EL (cell line): ENCODE results near the gene MBD4.
"Not testable (repeated sequence)": the region's sequence is repeated elsewhere in the genome, so short reads cannot be mapped to it uniquely, and the experiment has no call there.

Experiments used
- DNase-seq: peaks from one replicate; pipeline ENCODE4 v3.0.0-alpha.2; 2016

MBD4 gene

DNA sequence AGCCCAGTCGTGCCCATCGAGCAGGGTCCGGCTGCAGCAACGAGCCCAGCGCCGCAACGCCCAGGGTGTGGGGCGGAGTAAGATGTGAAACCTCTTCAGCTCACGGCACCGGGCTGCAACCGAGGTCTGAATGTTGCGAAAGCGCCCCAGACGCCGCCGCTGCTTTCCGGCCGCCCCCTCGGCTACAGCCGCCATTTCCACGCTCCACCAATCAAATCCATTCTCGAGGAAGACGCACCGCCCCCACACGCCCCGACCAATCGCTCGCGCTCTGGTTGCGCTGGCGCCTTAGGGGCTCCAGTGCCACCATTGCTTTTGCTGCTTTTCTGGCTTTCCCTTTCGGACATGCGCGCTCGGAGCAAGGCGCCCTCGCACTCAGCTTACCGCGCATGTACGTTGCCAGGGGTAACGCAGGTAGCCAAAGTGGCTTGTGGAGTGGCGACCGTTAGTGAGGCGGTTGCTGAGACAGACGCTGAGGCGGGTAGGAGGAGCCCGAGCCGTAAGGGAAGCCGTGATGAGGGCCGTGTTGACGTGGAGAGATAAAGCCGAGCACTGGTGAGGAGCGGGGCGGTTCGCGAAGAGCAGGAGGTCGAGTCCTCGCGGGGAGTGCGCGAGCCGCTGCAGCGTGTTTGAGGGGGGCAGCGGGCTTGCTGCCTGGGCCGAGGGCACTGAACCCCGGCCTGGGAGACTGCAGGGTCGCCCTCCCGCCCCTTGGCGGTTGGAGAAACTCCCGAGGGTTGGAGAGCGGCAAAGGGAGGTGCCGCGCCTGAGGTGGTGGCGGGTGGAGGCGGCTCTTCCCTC, at the start of gene MBD4, which contains the start of gene IFT122:
MBD4 (minus strand) TSS at position 132 of the 801 bp plus-strand sequence; CDS start at position 17, 115 bp downstream.
IFT122 (plus strand) TSS at position 408 of the 801 bp plus-strand sequence; CDS start at position 515, 107 bp downstream.
- peak; percentile 100 for DNase-seq

DNA sequence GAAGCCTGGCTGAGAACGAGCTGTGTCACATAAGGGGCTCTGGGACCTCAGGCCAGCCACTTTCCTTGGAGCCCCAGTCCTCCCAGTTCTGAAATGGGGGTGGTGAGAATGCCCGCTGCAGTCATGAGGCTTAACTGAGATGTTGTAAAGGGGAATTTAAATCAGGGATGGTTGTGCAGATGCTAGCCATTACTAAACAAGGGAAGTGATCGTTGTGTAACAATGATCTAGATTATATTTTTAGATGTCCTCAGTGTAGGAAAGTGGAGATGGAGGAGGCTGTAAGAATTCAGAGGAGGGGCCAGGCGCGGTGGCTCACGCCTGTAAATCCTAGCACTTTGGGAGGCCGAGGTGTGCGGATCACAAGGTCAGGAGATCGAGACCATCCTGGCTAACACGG, 49.5 kb upstream of the MBD4 start:
- not testable (repeated sequence) for DNase-seq

DNA sequence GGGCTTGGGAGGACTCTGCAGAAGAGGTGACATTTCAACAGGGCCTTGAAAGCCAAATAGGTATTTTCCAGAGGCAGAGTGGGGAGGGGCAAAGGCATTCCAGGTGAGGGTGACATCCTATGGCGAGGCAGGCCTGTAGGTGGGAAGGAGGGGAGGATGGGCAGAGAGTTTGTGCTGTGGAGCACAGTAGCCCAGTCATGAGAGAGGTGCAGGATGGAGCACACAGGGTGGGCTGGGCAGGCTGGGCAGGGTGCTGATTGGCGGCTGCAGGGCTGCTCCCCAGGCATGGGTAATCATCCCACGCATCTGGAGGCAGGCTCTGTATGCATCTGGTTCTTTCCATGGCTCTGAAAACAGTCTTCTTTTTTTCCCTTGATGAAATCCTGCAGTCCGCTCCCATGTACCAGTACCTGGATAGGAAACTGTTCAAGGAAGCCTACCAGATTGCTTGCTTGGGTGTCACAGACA, 48.2 kb upstream of the MBD4 start:
- not testable (repeated sequence) for DNase-seq

DNA sequence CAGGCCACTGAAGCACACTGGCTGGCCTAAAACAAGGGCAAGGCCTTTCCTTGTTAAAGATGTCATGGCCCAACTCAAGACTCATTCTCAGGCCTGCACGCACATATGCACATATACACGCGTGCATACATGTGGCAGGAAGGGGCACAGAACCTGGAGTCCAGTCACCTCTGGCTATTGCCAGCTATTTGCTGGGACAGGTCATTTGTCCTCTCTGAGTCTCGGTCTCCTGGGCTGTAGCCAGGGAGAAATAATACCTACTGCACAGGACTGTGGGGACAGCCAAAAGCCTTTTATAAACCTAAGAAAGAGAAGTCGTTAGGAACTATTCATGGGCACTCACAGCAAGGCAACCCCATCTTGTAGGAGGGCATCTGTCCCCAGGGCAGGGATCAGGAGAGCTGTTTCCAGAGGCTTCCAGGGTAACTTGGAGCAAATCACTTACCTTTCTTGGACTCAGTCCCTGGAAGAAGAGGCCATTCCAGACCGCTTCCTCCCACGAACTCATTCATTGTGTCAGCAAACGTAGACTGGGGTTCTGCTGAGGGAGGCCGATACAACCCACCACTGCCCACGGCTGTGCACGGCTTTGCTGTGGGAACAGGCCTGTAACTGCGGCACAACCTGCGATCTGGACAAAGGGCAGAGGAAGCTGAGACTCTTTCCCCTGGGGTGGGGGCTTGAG, 47.6 kb upstream of the MBD4 start:
- no peak for DNase-seq

DNA sequence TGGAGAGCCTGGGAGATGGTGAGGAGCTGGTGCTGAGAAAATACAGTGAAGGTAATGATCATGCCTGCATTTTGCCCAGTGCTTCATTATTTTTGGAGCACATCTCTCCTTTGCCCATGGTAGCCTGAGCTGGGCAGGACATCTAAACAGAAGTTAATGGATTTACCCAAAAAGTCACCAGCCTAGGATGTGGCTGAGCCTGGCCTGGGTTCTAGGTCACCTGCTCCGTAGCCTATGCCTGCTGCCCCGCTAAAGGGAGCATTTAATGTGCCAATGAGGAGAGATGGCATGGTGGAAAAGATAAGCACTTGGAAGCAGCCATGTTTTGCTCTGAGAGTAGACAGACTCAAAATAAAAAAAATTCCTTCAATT, 46.9 kb upstream of the MBD4 start:
- DNase-seq: no peak

DNA sequence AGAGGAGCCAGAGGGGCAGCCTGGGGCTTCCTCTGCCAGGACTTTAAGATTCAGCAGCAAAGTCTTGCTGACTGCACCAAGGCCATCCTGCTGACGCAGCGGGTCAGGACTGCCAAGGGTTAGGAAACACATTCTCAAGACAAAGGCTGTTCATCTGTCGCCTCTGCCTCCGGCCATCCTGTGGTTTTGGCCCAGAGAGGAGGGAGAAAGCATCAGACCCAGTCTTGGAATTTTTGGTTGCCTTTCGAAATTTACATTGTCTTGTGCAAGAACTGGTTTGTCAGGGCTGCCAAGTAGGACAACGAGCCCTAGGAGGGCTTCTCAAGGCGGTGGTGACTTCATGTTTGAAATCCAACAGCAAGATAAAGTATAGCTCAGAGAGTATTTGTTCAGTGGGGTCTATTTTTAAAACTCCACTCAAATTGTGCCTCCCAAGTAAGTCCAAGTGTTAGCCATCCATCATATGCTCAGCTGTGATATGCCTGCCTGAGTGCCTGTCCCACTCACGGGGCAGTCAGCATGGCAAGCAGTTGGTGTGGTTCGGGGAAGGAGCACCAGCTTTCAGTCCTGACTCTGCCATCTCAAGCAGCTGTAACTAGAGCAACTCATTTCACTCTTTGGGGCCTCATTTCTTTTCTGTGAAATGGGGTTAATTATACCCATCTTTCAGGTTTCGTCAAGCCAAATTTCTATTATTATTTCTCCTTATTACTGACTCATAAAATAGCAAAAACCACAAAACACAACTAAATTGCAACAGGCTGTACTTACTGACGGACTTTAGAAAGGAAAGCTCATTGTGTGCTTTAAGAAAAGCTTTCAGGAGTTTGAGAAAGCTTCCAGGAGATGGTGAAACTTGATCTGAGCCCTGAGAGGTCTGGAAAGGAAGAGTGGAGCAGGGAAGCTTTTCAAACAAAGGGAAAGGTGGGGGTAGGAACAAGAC, 46.2 kb upstream of the MBD4 start:
- peak; percentile 99 for DNase-seq

DNA sequence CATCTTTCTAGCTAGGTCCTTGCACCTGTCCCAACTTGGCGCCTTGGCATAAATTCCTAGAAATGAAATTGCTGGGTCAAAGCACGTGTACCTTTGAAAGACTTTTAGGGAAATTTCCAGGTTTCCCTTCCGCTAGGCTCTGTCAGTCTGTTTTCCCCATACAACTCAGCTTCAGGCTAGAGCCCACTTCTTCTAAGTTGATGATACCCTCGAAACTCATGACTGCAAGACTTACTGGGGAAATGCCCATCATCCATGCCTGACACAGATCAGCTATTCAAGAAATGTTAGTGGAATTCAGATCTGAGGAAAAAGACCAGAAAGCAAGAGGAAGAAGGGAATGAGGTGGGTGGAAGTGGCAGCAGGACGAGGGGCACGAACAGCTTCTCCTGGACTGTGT, 45.4 kb upstream of the MBD4 start:
- DNase-seq: not testable (repeated sequence)

DNA sequence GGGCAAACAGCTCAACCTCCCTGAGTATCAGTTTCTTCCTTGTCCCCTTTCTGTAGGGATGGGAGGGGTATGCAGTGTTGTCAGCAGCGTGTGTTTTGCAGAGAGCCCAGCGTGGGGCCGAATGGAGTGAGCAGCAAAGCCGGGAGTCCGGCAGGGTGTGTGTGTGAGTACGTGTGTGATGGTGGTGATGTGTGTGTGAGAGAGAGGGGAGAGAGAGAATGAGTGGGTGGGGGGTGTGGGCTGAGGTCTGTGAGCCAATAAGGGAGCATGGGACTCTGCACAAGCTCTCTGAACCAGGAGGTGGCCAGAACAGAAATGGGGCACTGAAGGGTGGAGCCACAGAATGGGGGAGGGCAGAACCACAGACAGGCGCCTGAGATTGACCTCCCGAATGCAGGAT, 44.1 kb upstream of the MBD4 start:
- no peak for DNase-seq

DNA sequence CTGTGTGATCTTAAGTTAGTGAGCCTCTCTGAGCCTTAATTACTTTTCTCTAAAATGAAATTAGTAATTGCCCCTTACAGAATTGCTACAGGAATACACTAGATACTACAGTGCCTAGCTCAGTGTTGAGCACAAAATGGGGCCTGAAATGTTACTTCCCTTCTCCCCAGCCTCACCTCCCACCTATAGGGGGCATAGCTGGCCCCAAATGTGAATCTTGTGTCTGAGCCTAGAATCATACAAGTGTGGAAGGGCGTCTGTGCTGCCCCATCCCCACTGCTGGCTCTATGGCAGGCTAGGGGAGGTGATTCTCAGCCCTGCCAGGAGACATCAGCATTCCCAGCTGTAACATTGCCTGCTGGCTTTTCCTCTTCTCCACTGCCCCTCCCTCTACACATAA, 43.0 kb upstream of the MBD4 start:
- no peak for DNase-seq

DNA sequence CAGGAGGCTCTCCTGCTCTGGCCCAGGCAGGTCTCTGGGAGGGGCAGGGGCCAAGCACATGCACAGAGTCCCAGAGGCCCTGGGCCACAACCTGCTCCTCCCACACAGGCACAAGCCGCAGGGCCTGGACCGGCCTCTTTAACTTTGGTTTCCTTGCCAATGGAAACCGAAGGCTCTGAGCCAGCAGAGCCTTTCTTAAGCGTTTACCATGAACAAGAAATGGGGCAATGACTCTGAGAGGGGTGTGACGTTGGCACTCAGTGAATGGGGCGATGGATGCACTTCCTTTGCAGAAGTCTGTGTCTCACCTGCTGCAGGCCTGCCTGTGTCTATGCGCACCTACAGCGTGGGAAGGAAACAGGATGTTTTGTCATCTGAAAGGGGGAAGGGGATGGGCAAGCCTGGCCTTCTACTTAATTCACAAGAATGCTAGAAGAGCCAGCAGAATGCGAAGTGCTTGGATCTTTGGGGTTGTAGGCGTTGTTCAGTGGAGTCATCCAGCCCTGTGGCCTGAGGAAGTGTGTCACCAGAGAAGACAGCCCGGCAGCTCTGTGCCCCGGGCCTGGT, 42.1 kb upstream of the MBD4 start:
- peak; percentile 43 for DNase-seq

DNA sequence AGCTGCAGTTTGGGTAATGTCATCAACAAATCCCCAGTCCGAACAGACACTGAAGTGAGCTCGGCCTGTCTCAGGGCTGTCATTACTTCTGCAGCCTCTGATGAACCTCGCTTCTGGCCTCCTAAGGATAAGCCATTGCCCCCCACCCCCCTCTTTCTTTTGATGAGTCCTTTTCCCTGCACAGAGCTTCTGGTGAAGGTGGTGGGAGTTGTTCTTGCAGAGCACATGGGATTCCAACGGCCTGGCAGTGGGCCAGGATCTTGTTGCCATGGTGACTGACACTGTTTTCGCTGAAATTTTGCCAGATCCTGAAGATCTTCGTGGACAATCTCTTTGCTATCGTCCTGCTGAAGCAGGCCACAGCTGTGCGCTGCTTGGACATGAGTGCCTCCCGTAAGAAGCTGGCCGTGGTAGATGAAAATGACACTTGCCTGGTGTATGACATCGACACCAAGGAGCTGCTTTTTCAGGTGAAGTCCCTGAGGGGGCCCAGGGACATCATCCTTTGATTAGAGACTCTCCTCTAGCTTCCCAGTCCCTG, 41.5 kb upstream of the MBD4 start:
- not testable (repeated sequence) for DNase-seq

DNA sequence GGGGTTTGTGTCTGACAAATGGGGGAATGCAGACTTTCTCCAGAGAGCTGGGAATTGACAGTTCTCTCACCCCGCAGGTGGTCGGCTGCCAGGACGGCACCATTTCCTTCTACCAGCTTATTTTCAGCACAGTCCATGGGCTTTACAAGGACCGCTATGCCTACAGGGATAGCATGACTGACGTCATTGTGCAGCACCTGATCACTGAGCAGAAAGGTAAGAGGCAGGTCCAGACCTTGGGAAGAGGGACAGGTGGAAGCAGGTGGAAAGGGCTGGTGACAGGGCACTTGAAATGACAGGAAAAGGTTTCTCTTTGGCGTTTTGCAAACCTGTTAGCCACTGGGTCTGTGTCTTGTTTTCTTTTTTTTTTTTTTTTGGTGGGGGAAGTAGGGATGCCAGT, 36.8 kb upstream of the MBD4 start:
- no peak for DNase-seq

DNA sequence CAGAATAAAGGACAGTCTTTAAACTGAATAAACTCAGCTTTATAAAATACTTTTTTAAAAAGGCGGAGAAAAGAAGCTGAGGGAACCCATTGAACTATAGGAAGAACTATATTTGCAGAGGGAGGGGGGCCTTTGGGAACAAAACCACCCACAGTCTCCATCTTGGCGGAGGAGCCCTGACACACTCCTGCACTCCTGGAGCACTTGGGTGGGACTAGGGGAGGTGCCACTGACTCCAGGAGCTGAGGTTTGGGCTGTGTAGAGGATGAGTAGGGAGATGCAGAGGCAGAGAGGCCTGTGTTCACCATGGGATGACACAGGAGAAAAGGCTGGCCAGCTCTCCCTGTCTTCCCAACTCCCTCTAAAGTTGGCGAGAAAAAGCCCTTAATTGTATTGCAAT, 36.1 kb upstream of the MBD4 start:
- no peak for DNase-seq

DNA sequence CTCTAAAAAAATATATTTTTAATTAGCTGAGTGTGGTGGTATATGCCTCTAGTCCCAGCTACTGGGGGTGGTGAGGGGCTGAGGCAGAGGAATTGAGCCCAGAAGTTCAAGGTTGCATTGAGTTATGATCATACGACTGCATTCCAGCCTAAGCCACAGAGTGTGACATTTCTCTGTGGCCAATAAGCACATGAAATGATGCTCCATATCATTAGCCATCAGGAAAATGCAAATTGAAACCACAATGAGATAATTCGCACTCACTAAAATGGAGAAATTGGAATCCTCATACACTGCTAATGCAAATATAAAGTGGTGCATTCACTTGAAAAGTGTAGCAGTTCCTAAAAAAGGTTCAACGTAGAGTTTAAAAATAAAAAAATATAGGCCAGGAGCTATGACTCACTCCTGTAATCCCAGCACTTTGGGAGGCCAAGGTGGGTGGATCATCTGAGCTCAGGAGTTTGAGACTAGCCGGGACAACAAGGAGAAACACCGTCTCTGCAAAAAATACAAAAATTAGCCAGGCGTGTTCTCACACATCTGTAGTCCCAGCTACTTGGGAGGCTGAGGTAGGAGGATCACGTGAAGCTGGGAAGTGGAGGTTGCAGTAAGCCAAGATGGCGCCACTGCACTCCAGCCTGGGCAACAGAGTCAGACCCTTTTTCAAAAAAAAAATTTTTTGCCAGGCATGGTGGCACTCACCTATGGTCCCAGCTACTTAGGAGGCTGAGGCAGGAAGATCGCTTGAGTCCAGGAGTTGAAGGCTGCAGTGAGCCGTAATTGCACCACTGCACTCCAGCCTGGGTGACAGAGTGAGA, 35.4 kb upstream of the MBD4 start:
- DNase-seq: no peak

DNA sequence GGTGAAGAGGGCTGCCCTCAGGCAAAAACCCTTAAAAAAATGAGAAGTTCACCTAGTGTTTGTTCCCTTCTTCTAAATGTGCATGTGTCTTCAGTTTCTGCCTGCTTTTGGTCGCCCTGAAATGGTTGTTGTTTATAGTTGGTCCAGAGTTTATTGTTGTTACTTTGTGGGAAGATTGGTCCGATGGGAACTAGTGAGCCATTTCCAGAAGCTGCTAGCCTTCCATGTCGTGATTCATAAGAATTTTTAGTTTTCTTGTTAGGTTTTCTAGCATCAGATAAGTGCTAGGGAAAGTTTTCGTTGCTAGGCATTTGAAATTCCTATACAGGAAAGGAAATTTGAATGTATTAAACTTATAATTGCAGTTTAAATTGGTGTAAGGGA, 34.0 kb upstream of the MBD4 start:
- no peak for DNase-seq

DNA sequence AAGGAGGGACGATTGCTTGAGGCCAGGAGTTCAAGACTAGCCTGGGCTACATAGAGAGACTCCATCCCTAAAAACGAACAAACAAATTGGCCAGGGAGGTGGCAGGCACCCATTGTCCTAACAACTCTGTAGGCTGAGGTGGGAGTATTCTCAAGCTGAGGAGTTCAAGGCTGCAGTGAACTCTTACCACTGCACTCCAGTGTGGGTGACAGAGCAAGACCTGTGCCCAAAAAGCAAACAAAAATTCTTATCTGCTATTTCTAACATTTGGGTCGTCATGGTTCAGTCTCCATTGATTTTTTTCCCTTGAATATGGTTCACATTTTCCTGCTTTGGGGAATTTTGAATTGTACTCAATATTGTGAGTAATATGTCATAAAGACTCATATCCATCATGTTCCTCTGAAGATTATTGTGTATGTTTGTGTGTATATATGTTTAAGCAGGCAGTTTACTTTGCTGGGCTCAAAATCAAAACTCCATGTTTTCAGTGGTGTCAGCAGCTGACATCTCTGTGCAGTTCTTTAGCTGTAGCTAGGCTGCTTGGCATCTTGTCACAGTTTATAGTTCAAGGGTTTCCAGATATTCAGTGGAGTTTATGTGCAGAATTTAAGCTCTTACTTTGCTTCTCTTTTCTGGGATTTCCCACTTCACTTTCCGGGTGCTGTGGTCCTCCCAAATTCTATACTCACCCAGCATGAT, 33.5 kb upstream of the MBD4 start:
- DNase-seq: no peak

DNA sequence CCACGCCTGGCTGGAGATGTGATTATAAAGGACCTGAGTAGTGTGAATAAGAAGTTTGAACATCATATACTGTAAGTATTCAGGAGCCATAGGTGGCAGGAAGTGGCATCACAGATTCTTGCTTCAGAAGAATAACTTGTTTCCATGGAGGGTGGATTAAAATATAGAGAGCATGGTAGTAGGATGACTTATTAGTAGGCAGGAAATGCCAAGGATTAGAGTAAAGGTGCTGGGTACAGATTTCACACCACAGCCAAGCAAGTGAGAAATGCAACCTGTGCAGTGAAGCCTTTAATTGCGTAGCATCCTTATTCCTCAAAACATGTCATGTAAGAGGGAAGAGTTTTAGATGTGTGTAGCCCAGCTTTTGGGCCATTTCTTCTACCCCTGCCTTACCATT, 31.1 kb upstream of the MBD4 start:
- DNase-seq: no peak

DNA sequence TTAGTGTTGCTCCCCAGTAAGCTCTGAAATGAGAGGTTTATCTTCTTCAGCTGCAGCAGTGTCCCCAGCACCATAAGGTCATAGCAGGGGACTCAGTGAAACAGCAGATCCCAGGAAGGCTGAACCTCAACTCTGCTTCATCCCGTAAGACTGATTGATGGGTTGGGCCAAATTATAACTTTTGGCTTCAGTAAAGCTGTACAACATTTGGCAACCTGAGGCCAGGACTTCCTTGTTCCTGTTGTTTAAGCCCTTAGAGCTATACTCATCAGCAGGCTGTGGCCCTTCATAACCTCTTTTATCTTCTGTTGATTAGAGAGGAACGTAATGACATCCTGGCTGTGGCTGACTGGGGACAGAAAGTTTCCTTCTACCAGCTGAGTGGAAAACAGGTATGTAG, 29.3 kb upstream of the MBD4 start:
- no peak for DNase-seq

DNA sequence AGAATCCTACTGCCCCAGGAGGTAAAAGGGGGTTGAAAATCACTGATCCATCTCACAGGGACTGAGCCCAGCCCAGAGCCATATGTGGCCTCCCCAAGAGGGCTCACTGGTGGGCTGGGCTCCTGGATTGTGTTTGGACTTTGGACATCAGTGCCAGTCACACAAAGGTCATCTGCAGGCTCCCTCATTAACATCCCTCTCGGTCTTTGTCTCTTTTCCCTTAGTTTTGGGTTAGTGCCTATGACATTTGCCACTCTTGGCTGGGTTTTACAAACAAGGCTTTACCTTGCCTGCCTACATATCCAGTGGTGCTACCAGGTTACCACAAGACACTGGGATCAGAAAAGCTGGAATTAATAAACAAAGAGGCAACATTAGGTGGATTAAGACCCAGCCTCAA, 28.2 kb upstream of the MBD4 start:
- DNase-seq: no peak

DNA sequence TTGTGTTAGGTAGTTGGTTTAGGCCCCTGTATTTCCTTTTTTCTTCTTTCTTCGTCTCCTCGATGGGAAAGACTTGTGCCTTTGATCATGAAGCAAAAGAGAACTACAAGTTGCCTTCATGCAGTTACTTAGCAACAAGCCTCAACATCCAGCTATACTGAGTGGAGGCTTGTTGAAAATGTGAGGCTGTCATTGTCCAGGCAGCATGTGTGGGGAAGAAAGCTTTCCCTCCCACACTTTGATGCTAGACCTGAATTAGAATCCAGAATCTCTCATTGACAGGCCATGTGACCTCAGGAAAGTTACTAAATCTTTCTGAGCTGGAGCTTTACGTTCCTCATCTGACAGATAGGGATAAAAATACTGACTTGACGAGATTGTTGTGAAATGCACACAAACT, 24.0 kb upstream of the MBD4 start:
- DNase-seq: no peak

DNA sequence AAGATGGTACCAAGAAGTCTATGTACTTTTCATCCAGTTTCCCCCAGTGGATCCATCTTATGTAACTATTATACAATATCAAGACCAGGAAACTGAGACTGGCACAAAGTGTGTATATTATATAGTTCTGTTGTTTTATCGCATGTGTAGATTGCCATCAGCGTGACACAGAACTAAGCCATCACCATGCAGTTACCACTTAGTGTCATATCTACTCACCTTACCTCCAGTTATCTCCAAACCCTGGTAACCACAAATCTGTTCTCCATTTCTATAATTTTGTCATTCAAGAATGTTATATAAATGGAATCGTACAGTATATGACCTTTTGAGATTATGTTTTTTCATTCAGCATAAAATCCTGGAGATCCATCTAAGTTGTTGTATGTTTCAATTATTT, 23.3 kb upstream of the MBD4 start:
- no peak for DNase-seq
